AG08395 (cell line): ENCODE measurements around the gene BANF2.
A peak's percentile ranks its signal among the peaks of the same experiment; 100 is the strongest.

Source experiments
- DNase-seq: peaks from one replicate; pipeline ENCODE4 v3.0.0; 2012; ENCODE audit warnings: mixed read lengths, low spot score

The BANF2 gene

GRCh38 chr20:17664025-17664633, 35.6 kb upstream of the BANF2 start:
- DNase-seq = no peak

- no peak for DNase-seq
These were observed 34.0 kb upstream of the BANF2 start for GRCh38 chr20:17665756-17666155.

- no peak for DNase-seq
These were observed 33.3 kb upstream of the BANF2 start for GRCh38 chr20:17666481-17666880.

GRCh38 chr20:17667445-17667844, 32.3 kb upstream of the BANF2 start:
- no peak for DNase-seq

- DNase-seq = no peak
These were observed 31.3 kb upstream of the BANF2 start for GRCh38 chr20:17668432-17668831.

- DNase-seq = no peak
These were observed 30.3 kb upstream of the BANF2 start for GRCh38 chr20:17669306-17669931.

GRCh38 chr20:17671011-17671410, 28.8 kb upstream of the BANF2 start:
- no peak for DNase-seq

- DNase-seq = no peak
These were observed 28.2 kb upstream of the BANF2 start for GRCh38 chr20:17671565-17671964.

GRCh38 chr20:17673084-17673483, 26.7 kb upstream of the BANF2 start:
- no peak for DNase-seq

GRCh38 chr20:17674722-17675518, 24.8 kb upstream of the BANF2 start:
- DNase-seq = no peak

GRCh38 chr20:17675519-17676377, 24.0 kb upstream of the BANF2 start:
- DNase-seq = no peak

GRCh38 chr20:17676378-17676759, 23.4 kb upstream of the BANF2 start:
- DNase-seq = no peak

- no peak for DNase-seq
These were observed 22.8 kb upstream of the BANF2 start for GRCh38 chr20:17676942-17677341.

- DNase-seq = no peak
These were observed 21.5 kb upstream of the BANF2 start for GRCh38 chr20:17678295-17678694.

GRCh38 chr20:17678886-17679285, 20.9 kb upstream of the BANF2 start:
- DNase-seq = no peak

GRCh38 chr20:17679941-17680835, 19.6 kb upstream of the BANF2 start:
- DNase-seq = peak; percentile 47

GRCh38 chr20:17680836-17681725, 18.7 kb upstream of the BANF2 start:
- DNase-seq = peak; percentile 79

GRCh38 chr20:17681726-17682102, 18.1 kb upstream of the BANF2 start:
- no peak for DNase-seq

- DNase-seq = peak; percentile 99
These were observed 17.5 kb upstream of the BANF2 start, which contains the start of gene RRBP1 for GRCh38 chr20:17682103-17682888. Gene RRBP1 (minus strand): TSS chr20:17682242. CDS start chr20:17660507, 21,735 bp downstream.

GRCh38 chr20:17682889-17683198, 16.9 kb upstream of the BANF2 start:
- no peak for DNase-seq
